ENCODE measurements around the gene MAPKAPK2.

- TF ChIP-seq, protein P1, sequence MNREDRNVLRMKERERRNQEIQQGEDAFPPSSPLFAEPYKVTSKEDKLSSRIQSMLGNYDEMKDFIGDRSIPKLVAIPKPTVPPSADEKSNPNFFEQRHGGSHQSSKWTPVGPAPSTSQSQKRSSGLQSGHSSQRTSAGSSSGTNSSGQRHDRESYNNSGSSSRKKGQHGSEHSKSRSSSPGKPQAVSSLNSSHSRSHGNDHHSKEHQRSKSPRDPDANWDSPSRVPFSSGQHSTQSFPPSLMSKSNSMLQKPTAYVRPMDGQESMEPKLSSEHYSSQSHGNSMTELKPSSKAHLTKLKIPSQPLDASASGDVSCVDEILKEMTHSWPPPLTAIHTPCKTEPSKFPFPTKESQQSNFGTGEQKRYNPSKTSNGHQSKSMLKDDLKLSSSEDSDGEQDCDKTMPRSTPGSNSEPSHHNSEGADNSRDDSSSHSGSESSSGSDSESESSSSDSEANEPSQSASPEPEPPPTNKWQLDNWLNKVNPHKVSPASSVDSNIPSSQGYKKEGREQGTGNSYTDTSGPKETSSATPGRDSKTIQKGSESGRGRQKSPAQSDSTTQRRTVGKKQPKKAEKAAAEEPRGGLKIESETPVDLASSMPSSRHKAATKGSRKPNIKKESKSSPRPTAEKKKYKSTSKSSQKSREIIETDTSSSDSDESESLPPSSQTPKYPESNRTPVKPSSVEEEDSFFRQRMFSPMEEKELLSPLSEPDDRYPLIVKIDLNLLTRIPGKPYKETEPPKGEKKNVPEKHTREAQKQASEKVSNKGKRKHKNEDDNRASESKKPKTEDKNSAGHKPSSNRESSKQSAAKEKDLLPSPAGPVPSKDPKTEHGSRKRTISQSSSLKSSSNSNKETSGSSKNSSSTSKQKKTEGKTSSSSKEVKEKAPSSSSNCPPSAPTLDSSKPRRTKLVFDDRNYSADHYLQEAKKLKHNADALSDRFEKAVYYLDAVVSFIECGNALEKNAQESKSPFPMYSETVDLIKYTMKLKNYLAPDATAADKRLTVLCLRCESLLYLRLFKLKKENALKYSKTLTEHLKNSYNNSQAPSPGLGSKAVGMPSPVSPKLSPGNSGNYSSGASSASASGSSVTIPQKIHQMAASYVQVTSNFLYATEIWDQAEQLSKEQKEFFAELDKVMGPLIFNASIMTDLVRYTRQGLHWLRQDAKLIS (CRISPR knock-in tag; IDR thresholded peaks at IDR 0.05; ENCODE audit: borderline replicate concordance), result no peak
- no peak for TF ChIP-seq CTCF (IDR thresholded peaks at IDR 0.05)
- no peak for TF ChIP-seq USF1 (CRISPR knock-in tag; IDR thresholded peaks at IDR 0.05)
- TF ChIP-seq JUN (CRISPR knock-in tag; IDR thresholded peaks at IDR 0.05), result no peak
- TF ChIP-seq SMAD3 (CRISPR knock-in tag; IDR thresholded peaks at IDR 0.05; ENCODE audit: borderline replicate concordance), result no peak
- TF ChIP-seq, protein P2, sequence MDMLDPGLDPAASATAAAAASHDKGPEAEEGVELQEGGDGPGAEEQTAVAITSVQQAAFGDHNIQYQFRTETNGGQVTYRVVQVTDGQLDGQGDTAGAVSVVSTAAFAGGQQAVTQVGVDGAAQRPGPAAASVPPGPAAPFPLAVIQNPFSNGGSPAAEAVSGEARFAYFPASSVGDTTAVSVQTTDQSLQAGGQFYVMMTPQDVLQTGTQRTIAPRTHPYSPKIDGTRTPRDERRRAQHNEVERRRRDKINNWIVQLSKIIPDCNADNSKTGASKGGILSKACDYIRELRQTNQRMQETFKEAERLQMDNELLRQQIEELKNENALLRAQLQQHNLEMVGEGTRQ (CRISPR knock-in tag; IDR thresholded peaks at IDR 0.05), result no peak
- TF ChIP-seq GABPB1 (CRISPR knock-in tag; IDR thresholded peaks at IDR 0.05), result no peak
- TF ChIP-seq TP53 (CRISPR knock-in tag; IDR thresholded peaks at IDR 0.05), result no peak
- TF ChIP-seq ZNF532 (CRISPR knock-in tag; IDR thresholded peaks at IDR 0.05; ENCODE audit: borderline replicate concordance), result no peak
These were observed 28.4 kb downstream of the MAPKAPK2 start for GRCh38 chr1:206713070-206713469.
